Cardiac muscle cell (in vitro differentiated cells and primary cell): ENCODE measurements around the gene MBD5. TPM values are rescaled to one million over a fixed set of nuclear protein-coding genes. Genes with fewer than 3 reads are reported as not detected.

Experiments used
- DNase-seq, 2 donors: peaks; one replicate each; pipeline versions ENCODE4 v3.0.0 to v3.0.0-alpha.2; 2010 to 2017; ENCODE audit warnings: low read depth in 1 of 2, low spot score in 1 of 2
- H3K27ac ChIP-seq: fragments of 200-600 bp; sonication (generic); 2 replicates; pipeline ENCODE4 v1.5.1; 2016
- H3K27me3 ChIP-seq: fragments of 200-600 bp; sonication (generic); 2 replicates; pipeline ENCODE4 v1.6.0; 2016; ENCODE audit warnings: control low read depth
- H3K36me3 ChIP-seq: fragments of 200-600 bp; sonication (generic); 2 replicates; pipeline ENCODE4 v1.5.1; 2016; ENCODE audit warnings: control low read depth
- H3K4me1 ChIP-seq: fragments of 200-600 bp; sonication (generic); 2 replicates; pipeline ENCODE4 v1.8.1; 2017; ENCODE audit warnings: low read depth, mild to moderate bottlenecking, mixed run types
- H3K4me3 ChIP-seq: fragments of 200-600 bp; sonication (generic); 2 replicates; pipeline ENCODE4 v1.5.1; 2016; ENCODE audit warnings: mild to moderate bottlenecking
- H3K9me3 ChIP-seq: fragments of 200-600 bp; sonication (generic); 2 replicates; pipeline ENCODE4 v1.5.1; 2017; ENCODE audit warnings: low read depth, mild to moderate bottlenecking, control low read depth
- polyA plus RNA-seq: library from polyadenylated mRNA; unstranded; fragments of >200 nt; fragmentation: Nextera tagmentation; extraction: Ambion mirVana; gene quantifications from 2 replicates; pipeline ENCODE4 v1.2.1, GENCODE V29; 2016
- total RNA-seq: library from RNA; depleted of rRNA; stranded (reverse); fragments of >200 nt; gene quantifications from 2 replicates; pipeline ENCODE4 v1.2.3, GENCODE V29; 2016
- TF ChIP-seq, protein P1 (sequence below): IDR thresholded peaks from 2 replicates; pipeline ENCODE4 v1.5.1; 2012; ENCODE audit warnings: low read depth, mild to moderate bottlenecking, low read length

The MBD5 gene
- total and polyA plus RNA-seq, 2 experiments from 2014 or later, result 44.5 to 45.6 TPM

DNA sequence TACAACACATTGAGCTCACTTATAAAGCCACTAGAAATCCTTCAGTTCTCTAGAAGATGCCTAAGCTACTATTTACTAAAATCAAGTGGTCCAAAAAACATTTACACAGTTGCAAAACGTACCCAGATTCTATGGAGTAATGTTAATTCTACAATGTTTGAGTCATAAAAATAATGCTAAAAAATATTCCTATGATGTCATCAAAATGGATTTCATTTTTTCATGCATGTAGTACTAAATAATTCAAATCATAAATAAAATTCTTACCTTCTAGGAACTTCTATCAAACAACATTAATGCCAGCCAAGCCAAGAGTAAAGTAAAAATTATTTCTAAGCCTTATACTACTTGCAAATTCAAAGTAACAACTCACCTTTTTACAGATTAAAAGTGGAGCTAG lies 454.7 kb downstream of the MBD5 start:
- Histone ChIP-seq H3K4me3 (no peak overlapping the region), H3K27ac (no peak overlapping the region), H3K36me3 (no peaks in the 10 kb centered on the region), H3K9me3 (no peaks in the 10 kb centered on the region), H3K27me3 (no peaks in the 10 kb centered on the region), H3K4me1 (no peaks in the 10 kb centered on the region)
- TF ChIP-seq, protein P1, sequence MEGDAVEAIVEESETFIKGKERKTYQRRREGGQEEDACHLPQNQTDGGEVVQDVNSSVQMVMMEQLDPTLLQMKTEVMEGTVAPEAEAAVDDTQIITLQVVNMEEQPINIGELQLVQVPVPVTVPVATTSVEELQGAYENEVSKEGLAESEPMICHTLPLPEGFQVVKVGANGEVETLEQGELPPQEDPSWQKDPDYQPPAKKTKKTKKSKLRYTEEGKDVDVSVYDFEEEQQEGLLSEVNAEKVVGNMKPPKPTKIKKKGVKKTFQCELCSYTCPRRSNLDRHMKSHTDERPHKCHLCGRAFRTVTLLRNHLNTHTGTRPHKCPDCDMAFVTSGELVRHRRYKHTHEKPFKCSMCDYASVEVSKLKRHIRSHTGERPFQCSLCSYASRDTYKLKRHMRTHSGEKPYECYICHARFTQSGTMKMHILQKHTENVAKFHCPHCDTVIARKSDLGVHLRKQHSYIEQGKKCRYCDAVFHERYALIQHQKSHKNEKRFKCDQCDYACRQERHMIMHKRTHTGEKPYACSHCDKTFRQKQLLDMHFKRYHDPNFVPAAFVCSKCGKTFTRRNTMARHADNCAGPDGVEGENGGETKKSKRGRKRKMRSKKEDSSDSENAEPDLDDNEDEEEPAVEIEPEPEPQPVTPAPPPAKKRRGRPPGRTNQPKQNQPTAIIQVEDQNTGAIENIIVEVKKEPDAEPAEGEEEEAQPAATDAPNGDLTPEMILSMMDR, result no peak
- DNase-seq, result no peak

DNA sequence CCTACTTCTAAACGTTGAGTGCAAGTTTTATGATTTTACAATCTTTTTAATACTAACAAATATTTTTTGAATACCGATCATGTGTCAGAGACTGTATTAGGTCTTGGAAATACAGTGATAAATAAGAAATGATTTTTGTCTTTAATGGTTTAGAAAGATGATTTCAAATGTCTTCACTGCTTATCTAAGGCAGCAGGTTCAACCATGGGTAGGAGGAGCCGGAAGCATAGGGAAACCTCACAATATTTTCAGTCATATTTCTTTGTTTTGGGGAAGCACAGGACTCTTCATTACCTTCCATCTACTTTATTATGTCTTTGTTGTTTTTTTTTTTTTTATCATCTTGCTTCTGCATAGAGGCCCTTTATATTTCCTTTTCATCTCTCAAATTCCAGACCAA lies 458.5 kb downstream of the MBD5 start:
- Histone ChIP-seq H3K4me1 (no peaks in the 10 kb centered on the region), H3K9me3 (no peaks in the 10 kb centered on the region), H3K36me3 (no peaks in the 10 kb centered on the region), H3K27me3 (no peaks in the 10 kb centered on the region), H3K27ac (no peak overlapping the region), H3K4me3 (no peak overlapping the region)
- TF ChIP-seq, protein P1, result no peak
- no peak for DNase-seq

DNA sequence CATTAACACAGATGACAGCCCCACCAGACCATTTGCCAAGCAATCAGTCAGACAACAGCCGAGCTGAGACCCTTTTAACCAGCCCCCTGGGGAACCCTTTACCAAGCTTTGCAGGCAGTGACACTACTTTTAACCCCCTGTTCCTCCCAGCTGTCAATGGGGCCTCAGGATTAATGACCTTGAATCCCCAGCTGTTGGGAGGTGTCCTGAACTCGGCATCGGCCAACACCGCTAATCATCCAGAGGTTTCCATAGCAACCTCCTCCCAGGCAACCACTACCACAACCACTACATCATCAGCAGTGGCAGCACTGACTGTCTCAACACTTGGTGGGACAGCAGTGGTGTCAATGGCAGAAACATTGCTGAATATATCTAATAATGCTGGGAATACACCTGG lies 462.8 kb downstream of the MBD5 start:
- no peaks in the 10 kb centered on the region for H3K27me3 ChIP-seq
- no peaks in the 10 kb centered on the region for H3K4me1 ChIP-seq
- H3K36me3 ChIP-seq, result no peaks in the 10 kb centered on the region
- no peak for DNase-seq
- H3K4me3 ChIP-seq, result no peak overlapping the region
- TF ChIP-seq, protein P1, result no peak
- no peak overlapping the region for H3K27ac ChIP-seq
- no peaks in the 10 kb centered on the region for H3K9me3 ChIP-seq

DNA sequence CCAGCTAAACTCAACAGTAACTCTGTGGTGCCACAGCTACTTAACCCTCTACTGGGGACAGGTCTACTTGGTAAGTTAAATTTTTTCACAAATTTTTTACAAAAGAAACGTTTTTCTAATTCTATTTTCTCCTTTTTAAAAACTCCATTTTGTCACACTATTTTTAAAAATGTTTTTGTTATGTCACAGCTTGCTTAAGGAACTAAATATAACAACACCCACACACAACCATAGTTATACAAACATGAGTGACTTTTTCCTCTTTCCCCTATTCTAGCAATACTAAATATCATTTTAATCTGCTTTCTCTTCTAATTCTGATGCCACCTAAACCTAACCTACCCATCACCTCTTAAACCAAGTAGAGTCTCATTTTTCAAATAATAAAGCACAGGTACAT lies 463.2 kb downstream of the MBD5 start:
- Histone ChIP-seq H3K36me3 (no peaks in the 10 kb centered on the region), H3K27me3 (no peaks in the 10 kb centered on the region), H3K4me1 (no peaks in the 10 kb centered on the region), H3K27ac (no peak overlapping the region), H3K4me3 (no peak overlapping the region), H3K9me3 (no peaks in the 10 kb centered on the region)
- TF ChIP-seq, protein P1, result no peak
- no peak for DNase-seq

DNA sequence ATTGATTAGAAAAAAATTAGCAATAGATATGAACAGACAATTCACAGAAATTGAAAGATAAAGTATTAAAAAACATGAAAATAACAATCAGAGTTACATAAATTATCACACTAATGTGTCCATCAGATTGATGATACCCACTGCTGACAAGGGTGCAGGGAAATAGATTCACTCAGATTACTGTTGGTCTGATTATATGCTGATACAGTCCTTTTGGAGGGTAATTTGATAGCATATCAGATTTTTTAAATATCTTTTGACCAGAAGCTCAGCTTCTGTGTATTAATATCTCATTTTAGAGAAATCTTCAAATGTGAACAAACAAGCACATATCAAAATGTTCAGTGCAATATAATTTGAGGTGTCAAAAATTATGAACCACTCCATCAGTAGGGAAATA lies 465.8 kb downstream of the MBD5 start:
- H3K27ac ChIP-seq, result no peak overlapping the region
- H3K27me3 ChIP-seq, result no peaks in the 10 kb centered on the region
- no peak overlapping the region for H3K4me3 ChIP-seq
- no peaks in the 10 kb centered on the region for H3K4me1 ChIP-seq
- no peaks in the 10 kb centered on the region for H3K9me3 ChIP-seq
- no peak for DNase-seq
- TF ChIP-seq, protein P1, result no peak
- peaks cover 7% of the 10 kb centered on the region for H3K36me3 ChIP-seq

DNA sequence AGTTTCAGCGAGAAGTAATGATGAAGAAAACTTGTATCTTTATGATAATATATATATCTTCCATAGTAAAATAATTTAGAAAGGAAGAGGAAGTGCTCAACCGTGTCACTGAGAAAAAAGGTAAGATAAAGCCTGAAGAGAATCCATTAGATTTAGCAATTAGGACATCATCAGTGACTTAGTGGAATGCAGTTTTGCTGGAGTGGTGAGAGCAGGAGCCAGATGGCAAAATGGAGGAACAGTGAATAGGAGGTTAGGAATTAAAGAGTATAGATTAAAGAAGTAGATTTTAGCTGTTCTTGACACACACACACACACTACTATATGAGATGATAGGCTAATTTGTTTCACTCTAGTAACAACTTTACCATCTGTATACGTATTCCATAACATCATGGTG lies 466.5 kb downstream of the MBD5 start:
- no peaks in the 10 kb centered on the region for H3K4me1 ChIP-seq
- H3K9me3 ChIP-seq, result no peaks in the 10 kb centered on the region
- TF ChIP-seq, protein P1, result no peak
- no peak overlapping the region for H3K27ac ChIP-seq
- H3K4me3 ChIP-seq, result no peak overlapping the region
- peaks cover 7% of the 10 kb centered on the region for H3K36me3 ChIP-seq
- no peaks in the 10 kb centered on the region for H3K27me3 ChIP-seq
- no peak for DNase-seq
